K562 (cell line): ENCODE data around the gene MYO9A.

ENCODE experiments used
- ETV6 ChIP-seq, 3 experiments: fragments of 150-350 bp in 1 of 3; sonication (generic) in 1 of 3; formaldehyde crosslinking in 1 of 3; IDR thresholded peaks; 2 replicates each; pipeline versions ENCODE4 v1.6.1 to v1.8.0; 2014 to 2022; ENCODE audit warnings: borderline replicate concordance in 2 of 3, low read depth in 2 of 3, antibody characterized with exemption in 1 of 3, low read length in 1 of 3, mild to moderate bottlenecking in 1 of 3, missing genetic modification reagents in 1 of 3
- HNRNPK ChIP-seq: fragments of 200-400 bp; formaldehyde crosslinking; IDR thresholded peaks from one replicate; pipeline ENCODE4 v1.6.1; 2018; ENCODE audit warnings: mild to moderate bottlenecking, low read depth, low read length; ENCODE audit not compliant: poor library complexity, severe bottlenecking
- NFIC ChIP-seq: fragments of 450-650 bp; IDR thresholded peaks from 2 replicates; pipeline ENCODE4 v1.6.1; 2017; ENCODE audit warnings: mild to moderate bottlenecking, inconsistent platforms
- POLR2A ChIP-seq: fragments of 450-650 bp; conservative IDR thresholded peaks from 2 replicates; pipeline ENCODE4 v1.6.1; 2016
- TBP ChIP-seq: optimal IDR thresholded peaks from 2 replicates; pipeline ENCODE3; 2011; ENCODE audit warnings: low read depth, low read length, improper control_type of control experiment

DNA sequence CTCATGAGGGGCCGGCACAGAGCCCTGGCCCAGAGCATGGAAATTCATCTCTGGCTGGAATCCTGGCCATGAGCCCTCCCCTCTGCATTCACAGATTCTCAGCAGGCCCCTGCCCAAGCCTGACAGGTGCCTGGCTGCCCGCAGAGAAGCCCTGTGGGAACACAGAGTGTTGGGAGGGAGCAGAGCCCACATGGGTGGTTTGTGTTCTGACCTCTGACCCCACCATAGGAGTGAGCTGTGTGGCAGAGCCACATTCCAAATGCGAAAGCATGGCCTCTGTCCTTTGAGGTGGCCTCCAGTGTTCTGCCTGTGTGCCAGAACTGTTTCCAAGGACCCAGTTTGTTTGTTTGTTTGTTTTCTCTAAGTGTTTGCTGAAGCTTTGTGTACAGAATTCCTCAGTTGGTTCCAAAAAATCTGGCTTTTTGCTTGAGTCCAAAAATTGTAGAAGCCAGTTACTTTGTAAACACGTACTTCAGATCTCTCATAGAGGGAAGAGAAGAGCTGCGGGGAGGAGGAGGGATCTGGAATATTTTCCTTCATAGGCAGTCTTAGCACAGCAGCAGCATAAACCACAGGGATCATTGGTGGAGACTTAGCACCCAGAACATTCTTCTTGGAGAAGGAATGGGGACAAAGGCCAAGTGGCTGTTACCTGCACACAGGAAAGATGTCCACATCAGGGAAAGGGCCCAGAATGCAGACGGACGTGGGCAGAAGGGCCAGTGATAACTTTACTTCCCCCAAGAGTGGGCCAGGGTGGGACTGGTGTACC, 43.6 kb upstream of the MYO9A start:
- TF ChIP-seq TBP = no peak
- TF ChIP-seq HNRNPK = no peak
- TF ChIP-seq ETV6 (IDR thresholded peaks at IDR 0.05; ENCODE audit: borderline replicate concordance in 1 of 2, low read depth in 2 of 2, low read length in 1 of 2) = no peak
- no peak for TF ChIP-seq ETV6 (CRISPR knock-in tag; IDR thresholded peaks at IDR 0.05; ENCODE audit: borderline replicate concordance)
- no peak for TF ChIP-seq POLR2A
- TF ChIP-seq NFIC = no peak
